T47D (cell line): ENCODE measurements around the gene ZBTB18.

Experiments
- DNase-seq, 2 experiments: peaks; one replicate each; pipeline versions ENCODE4 v3.0.0 to v3.0.0-alpha.2; 2011 to 2012; ENCODE audit warnings: low read depth in 1 of 2, low spot score in 1 of 2
- JUND ChIP-seq: IDR thresholded peaks from 2 replicates; pipeline ENCODE4 v1.6.1; 2012; ENCODE audit warnings: low read depth
- in situ Hi-C: cut with HindIII; loops from 2 replicates; pipeline ENCODE4 v1.10.0; 2016; ENCODE audit warnings: low sequenced_read_pairs, low pct_unique_long_range_greater_than_20kb

ZBTB18 gene

DNA sequence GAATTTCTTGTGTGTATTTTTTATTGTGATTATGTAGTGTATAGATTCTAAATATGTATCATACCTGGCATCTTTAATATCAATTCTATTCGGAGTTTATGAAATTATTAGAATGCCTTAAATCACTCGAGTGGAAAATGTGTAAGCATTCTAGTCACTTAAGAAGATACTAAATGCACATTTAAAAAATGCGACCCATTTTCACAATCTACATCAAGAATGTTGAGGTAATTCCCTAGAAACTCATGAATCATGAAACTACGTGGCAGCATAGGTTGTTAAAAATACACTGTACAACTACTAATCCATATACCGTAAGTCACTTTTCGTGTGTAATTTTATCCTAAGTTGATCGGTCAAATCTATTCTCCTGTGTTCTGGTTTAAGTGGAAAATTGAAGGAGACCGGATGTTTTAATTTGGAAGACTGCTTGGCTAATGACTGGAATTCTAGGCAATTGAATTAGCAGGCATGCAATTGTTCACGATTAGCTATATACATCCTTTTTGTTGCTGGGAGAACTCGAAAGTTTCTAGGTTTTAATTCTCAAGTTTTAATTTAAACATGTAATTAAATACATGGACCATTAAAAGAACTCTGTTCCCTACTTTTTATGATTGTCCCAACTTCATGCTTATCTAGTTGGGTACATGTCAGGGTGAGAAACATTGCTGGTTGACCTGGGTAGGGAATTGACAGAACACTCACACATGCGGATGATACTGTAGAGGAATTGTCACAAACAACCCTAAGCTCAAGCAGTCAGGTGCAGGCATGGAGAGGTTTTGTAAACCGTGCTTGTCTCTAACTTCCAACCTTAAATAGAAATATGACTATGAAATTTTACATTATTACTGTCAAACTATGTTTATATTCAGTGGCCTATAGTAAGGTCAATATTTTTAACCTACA lies 6.6 kb downstream of the ZBTB18 start:
- DNase-seq: no peak
- no peak for TF ChIP-seq JUND
- in situ Hi-C loops: no loop called here

DNA sequence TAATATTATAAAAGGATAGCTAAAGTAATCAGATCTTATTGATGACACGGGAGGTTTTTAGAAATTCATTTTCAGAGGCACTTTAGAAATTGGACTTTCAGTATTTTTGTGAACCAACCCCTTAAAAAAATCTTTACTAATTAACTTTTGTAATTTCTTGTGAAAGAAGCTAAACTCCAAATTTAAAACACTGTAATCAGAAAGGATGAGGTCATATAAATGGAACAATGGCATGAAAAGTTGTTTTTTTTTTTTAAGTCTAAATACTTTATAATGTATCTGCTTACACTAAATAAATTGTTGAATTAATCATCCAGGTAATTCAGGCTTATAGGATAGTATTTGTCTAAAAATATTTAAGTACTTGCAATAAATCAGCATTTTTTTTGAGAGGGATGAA lies 9.0 kb downstream of the ZBTB18 start:
- no peak for DNase-seq
- in situ Hi-C loops: no loop called here
- TF ChIP-seq JUND: no peak

DNA sequence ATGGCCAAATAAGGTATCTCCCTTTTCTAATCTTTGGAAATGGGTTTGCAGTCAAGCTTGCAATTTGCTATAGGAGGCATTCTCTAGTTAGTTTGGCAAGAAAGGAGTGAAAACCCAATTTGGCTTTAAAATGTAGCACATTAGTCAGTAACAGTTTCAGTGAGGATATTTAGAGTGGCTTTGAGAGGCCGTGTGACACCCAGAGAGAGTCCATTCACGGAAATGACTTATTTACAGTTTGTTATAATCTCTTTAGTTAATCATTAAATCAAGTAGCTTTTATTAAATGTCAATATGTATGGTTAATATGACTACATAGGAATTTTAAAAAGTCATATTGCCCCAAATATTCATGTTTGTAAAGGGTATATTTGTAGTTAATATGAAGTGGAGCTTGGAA lies 9.6 kb downstream of the ZBTB18 start:
- no peak for DNase-seq
- no peak for TF ChIP-seq JUND
- in situ Hi-C loops: no loop called here

DNA sequence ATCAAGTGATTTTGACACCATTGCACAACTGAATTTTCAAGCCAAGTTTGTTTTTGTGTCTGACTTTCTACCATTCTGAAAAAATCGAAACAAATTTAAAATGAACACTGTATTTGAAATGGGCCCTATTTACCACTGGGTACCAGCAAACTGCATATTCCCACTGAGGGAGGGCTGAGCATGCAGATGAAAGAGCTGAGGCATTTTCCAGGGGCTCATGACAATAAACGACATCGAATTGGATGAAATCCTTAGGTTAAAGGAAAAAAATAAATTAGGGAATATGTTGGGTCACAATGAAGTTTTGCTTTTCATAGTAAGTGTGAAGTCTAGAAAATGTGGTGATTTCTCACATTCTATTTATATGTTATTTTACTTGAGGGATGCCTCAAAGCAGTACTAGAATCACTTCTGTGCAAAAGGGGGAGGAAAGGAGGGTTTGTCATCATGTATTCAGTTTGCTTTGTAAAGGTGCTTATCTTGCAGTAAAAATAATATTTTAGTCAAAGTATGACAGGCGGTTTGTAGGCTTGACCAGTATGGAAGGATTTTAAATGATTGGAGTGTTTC lies 11.2 kb downstream of the ZBTB18 start:
- no peak for TF ChIP-seq JUND
- in situ Hi-C loops: no loop called here
- DNase-seq: no peak

DNA sequence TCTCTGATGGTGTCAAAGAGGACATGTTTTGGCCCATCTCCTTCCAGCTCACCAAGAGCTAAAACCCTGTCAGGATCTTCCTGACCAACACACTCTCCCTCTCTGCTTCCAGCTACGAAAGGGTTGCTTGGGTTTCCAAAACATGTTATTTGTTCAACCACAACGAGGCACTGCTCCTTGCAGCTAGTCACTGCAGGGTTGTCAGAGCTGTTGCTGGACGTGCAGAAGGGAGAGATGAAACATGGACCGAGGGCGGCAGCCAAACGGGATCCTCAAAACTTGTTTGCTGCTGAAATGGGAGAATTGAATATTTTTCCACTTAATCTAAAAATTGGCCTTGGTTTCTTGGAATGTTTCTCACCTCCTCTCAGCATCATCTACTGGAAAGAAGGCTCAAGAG lies 12.4 kb downstream of the ZBTB18 start:
- in situ Hi-C loops: no loop called here
- no peak for DNase-seq
- TF ChIP-seq JUND: no peak

DNA sequence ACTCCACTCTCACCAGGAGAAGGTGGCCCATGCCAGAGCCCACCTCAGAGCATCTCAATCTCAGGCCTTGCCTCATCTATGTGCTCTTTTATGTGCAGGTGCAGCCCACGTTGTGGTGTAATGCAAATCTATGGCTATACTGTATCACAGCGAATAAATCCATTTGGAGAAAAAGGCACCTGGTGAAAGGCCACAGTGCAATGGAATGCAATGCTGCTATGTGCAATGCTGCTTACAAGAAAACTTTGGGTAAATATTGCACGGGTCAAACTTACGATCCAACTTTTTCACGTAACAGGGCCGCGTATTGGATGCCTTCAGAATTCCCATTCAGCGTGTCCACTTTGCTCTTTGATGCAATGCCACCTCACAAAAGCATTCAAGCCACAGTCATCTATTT lies 13.5 kb downstream of the ZBTB18 start:
- in situ Hi-C loops: no loop called here
- no peak for TF ChIP-seq JUND
- DNase-seq: no peak

DNA sequence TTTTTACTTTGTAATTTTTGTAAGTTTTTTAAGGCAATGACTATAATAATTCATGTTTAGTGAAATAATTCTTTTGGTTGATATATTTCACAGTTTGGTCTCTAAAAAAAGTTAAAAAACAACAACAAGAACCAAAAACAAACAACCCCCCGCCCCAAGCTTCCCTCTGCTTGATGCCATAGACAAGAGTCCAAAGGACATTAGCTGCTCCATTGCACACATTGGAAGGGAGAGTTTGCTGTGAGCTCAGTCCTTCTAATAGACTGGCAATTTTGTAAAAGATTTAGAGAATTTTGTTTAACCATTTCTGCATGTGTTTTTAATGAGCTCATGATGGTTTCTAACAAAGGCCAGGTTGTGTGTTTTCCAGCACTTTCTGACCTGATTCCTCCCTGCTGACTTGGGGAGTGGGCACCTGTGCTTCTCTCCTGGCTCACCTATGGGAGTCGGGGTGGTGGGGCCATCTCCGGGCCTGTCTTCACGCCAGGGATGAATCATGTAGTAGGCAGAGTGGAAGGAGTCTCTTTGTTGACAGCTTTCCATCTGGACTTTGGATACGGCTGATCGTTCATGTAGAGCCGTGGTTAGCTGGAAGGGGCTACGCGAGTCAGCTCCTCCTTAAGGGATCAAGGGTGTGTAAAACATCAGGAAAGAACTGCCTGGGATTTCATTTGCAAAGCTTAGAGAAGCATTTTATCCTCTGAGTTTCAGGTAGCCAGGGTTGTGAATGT lies 14.1 kb downstream of the ZBTB18 start:
- no peak for DNase-seq
- TF ChIP-seq JUND: no peak
- in situ Hi-C loops: no loop called here

DNA sequence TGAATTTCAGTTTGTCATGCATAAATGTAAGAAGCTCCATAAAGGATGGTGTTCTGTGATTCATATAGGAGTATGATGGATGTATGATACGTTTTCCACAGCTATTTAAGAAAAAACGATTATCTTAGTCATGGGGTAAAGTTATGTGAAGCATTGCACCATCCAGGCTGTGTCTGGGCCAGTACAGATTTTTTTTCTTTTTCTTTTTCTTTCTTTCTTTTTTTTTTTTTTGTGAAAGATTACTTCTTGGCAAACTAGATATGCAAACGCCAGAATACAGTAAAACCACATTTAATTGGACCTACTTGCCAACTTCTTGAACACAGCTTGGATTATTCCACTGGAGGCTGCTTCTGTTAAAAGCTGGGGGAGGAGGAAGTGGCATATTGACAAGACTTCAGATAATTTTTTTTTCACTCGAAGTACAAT lies 14.9 kb downstream of the ZBTB18 start:
- TF ChIP-seq JUND: no peak
- no peak for DNase-seq
- in situ Hi-C loops: no loop called here

DNA sequence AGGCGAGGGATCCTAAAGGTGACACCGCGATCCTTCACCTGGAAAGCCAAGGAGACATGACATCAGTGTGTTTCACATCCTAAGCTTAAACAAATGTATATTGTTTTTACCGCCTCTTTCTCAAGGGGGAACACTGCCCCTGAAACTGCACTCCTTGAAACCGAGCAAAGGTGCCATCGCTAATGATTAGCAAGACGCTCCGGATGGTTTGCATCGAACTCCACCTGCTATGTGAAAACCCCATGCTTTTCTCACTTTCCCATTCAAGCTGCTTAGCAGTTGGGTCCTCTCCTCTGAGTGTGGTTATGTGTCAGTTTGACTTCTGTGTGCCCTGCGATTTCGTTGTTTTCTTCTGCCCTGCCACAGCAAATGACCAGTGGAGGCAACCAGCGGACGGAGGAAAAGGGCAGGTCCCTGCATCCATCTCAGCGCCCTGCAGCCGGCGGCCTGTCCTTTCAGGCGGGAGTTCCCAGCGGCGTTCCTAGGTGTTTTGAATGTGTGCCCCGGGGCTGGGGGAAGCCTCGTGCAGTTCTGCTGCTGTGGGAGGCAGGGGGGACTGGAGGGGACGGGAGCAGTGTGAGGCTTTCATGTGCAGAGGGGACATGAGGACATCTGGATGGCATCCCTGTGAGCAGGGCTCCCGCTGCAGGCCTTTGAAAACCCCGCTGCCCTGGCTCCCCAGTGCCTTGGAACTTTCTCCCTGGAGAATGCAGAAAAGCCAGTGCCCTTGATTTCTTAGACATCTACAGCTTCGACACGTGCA lies 16.1 kb downstream of the ZBTB18 start:
- TF ChIP-seq JUND: no peak
- in situ Hi-C loops: no loop called here
- no peak for DNase-seq

DNA sequence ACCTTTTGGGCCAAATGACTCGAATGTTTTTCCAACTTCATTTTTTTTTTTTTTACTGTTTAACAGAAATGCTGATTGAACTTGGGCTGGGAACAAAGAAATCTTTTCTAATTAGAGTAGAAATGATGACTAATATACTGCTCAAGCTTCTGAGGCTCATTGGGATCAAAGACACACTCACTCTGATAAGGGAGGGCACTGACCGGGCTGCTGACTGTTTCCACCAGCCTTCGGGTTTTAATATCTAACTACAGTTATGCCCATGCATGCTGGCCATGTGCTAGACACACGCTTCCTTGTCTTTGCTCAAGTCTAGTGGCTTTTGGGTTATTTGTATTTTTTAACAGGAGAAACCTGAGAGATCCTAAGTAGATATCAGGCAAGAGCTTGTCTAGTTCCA lies 16.8 kb downstream of the ZBTB18 start:
- in situ Hi-C loops: no loop called here
- no peak for TF ChIP-seq JUND

DNA sequence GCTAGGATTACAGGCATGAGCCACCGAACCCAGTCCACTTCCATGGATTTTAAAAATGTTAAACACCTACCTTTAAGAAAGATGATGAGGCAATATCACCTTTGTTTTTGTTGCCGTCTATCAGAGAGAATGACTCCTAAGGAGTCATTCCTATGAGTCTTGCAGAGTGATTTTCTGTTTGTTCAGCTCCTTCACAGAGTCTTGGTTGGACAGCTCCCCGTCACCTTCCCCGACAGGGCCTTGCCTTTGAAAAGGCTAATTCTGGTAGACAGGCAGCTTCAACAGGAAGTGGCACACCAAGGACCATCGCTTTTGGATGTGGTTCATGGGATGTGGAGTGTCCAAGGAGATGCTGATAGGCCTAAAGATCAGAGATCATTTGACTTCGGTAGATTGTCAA lies 17.5 kb downstream of the ZBTB18 start:
- DNase-seq: peak in 1 of 2 experiments; percentile 54
- TF ChIP-seq JUND: no peak
- in situ Hi-C loops: no loop called here

More for the DNA sequence above, 16.8 kb downstream of the ZBTB18 start:
- no peak for DNase-seq

DNA sequence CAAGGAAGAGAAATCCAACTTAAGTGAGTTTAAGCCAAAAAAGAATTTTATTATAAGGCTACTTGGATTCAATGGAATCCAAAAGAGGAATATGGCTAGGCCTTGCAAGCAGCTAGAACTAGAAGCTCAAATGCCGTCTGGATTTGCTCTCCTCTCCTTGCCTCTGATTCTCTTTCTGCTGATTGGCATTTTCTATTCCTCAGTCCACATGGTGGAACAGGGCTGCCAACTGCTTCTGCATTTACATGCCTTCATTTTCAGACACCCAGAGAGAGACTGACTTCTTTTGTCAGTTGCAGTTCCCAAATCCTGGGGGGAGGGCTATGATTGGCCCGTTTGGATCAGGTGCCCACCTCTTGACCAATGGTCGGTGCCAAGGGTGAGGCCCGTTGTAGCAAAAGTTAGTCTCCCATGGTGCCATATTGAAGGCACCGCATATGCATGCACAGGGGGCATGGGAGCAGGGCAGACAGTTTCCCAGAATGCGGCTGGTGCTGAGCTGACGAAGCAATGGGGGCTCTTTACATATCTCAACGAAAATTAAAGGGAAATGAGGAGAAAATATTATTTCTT lies 18.3 kb downstream of the ZBTB18 start:
- no peak for TF ChIP-seq JUND
- DNase-seq: no peak
- in situ Hi-C loops: no loop called here
